OCI-LY7 (cell line): ENCODE measurements around the gene TLR3.

ENCODE experiments used
- CTCF ChIP-seq: fragments of 200-600 bp; sonication (generic); conservative IDR thresholded peaks from 2 replicates; pipeline ENCODE4 v1.5.1; 2014; ENCODE audit warnings: mild to moderate bottlenecking, antibody characterized with exemption, low read length, moderate library complexity, mixed read lengths
- EZH2phosphoT487 ChIP-seq: fragments of 200-600 bp; sonication (generic); IDR thresholded peaks from 2 replicates; pipeline ENCODE4 v1.6.1; 2018; ENCODE audit warnings: low read depth, borderline replicate concordance, mild to moderate bottlenecking, mixed run types, antibody characterized with exemption, low read length, moderate library complexity, mixed read lengths

DNA sequence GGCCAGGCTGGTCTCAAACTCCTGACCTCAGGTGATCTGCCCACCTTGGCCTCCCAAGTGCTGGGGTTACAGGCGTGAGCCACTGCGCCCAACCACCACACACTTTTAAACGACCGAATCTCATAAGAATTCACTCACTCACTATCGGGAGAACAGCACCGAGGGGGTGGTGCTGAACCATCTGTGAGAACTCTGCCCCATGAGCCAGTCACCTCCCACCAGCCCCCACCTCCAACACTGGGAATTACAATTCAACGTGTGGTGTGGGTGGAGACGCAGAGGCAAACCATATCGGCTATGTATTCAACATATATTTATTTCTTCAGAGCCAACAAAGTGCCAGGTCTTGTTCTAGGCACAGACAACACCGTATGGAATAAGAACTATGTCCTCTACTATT is 3.6 kb downstream of the TLR3 start:
- no peak for TF ChIP-seq CTCF
- TF ChIP-seq EZH2phosphoT487: no peak
